GM19035 (cell line): Measurements from ENCODE around the gene PHYH.
A peak's percentile ranks its signal among the peaks of the same experiment; 100 is the strongest.
"Not testable (repeated sequence)": the region's sequence is repeated elsewhere in the genome, so short reads cannot be mapped to it uniquely, and the experiment has no call there.

Source experiments
- ATAC-seq: cut with Tn5 transposase; IDR thresholded peaks from one replicate; pipeline ENCODE4 v1.9.1; 2021; ENCODE audit not compliant: unreplicated experiment

PHYH gene

DNA sequence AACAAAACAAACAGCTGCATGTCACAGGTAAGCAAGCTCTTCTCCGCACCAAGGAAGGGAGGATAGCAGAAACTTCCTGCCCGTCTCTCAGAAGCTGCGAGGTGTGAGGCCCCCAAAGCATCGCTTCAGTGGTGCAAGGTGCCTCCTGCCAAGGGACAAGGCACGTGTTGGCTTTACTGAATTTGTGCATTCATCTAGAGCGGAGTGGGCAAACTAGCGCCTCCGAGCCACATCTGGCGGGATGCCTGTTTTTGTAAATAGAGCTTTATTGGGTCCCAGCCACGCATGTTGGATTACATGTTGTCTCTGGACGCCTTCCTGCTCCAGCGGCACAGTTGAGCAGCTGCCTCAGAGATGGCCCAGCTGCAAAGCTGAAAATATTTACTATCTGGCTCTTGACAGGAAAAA, 27.7 kb downstream of the PHYH start:
- peak; percentile 46 for ATAC-seq

GRCh38 chr10:13271552-13272163, 28.2 kb downstream of the PHYH start:
- peak; percentile 91 for ATAC-seq

- no peak for ATAC-seq
Measured at GRCh38 chr10:13270877-13271551, 28.9 kb downstream of the PHYH start.

- ATAC-seq: no peak
Measured at GRCh38 chr10:13268841-13269240, 31.0 kb downstream of the PHYH start.

GRCh38 chr10:13268310-13268709, 31.6 kb downstream of the PHYH start:
- no peak for ATAC-seq

GRCh38 chr10:13263591-13263990, 36.3 kb downstream of the PHYH start:
- ATAC-seq: no peak

- ATAC-seq: no peak
Measured at GRCh38 chr10:13262433-13262832, 37.4 kb downstream of the PHYH start.

DNA sequence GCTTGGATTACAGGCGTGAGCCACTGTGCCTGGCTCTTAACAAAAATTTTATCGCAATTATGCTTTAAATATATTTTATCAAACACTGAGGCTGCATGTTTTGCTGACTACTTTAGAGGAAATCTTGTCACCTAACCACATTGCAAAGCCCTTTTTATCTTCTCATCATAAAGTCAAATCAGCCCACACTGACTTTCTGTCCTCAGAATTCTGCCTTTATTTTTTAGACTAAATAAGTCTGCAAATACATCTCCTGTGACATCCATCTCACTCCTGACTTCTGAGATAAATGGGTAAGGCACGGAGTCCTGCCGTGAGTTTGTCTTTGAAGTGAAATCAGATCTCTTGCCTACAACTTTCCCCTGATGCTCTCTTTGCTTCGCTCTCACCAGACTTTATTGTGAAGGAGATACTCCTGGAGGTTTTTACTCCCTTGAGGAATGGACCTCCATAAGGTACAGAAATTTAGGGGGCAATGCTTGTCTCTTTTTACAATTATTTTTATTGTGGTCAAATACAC, 42.2 kb downstream of the PHYH start:
- no peak for ATAC-seq

- ATAC-seq: no peak
Measured at GRCh38 chr10:13256627-13257026, 43.2 kb downstream of the PHYH start.

- ATAC-seq: no peak
Measured at GRCh38 chr10:13253726-13254125, 46.1 kb downstream of the PHYH start.

GRCh38 chr10:13247784-13248183, 52.1 kb downstream of the PHYH start:
- ATAC-seq: no peak

DNA sequence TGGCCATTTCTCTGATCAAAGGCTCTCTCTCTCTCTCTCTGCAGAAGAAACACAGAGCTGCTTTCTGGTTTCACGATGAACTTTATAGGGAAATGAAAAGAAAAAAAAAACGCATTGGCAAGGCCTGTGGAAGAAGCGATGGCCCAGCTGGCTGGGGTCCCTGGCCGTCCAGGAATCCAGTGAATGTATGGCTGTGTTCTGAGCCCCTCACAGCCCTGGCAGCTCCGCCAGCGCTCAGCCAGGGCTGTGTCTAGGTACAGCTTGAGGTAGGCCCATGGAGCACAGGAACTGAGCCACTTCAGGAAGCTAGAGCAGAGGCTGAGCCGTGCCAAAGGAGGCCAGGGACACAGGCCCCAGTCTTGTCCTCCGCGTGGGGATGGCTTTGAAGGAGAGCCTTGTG, 52.6 kb downstream of the PHYH start:
- ATAC-seq: no peak

DNA sequence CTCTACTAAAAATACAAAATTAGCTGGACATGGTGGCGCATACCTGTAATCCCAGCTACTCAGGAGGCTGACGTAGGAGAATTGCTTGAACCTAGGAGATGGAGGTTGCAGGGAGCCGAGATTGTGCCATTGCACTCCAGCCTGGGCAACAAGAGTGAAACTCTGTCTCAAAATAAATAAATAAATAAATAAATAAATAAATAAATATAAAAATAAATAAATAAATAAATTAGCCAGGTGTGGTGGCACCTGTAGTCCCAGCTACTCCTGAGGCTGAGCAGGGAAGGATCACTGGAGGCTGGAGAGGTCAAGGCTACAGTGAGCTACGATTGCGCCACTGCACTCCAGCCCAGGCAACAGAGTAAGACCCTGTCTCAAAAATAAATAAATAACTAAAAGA, 57.6 kb downstream of the PHYH start:
- not testable (repeated sequence) for ATAC-seq

DNA sequence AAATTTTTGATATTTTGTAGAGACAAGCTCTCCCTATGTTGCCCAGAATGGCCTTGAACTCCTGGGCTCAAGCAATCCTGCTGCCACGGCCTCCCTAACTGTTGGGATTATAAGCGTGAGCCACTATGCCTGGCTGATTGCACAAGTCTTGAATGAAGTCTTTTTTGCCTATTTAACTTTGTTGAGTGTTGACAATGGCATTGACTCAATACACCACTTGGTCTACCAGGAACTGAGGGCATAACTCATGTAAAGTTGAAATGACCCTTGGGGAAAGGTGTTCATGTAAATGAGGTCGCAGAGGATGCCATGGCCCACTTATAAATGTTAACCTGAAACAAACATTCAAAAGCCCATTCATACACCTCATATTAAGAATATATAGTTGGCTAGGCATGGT, 58.3 kb downstream of the PHYH start:
- ATAC-seq: no peak

GRCh38 chr10:13239923-13240322, 59.9 kb downstream of the PHYH start:
- ATAC-seq: no peak

DNA sequence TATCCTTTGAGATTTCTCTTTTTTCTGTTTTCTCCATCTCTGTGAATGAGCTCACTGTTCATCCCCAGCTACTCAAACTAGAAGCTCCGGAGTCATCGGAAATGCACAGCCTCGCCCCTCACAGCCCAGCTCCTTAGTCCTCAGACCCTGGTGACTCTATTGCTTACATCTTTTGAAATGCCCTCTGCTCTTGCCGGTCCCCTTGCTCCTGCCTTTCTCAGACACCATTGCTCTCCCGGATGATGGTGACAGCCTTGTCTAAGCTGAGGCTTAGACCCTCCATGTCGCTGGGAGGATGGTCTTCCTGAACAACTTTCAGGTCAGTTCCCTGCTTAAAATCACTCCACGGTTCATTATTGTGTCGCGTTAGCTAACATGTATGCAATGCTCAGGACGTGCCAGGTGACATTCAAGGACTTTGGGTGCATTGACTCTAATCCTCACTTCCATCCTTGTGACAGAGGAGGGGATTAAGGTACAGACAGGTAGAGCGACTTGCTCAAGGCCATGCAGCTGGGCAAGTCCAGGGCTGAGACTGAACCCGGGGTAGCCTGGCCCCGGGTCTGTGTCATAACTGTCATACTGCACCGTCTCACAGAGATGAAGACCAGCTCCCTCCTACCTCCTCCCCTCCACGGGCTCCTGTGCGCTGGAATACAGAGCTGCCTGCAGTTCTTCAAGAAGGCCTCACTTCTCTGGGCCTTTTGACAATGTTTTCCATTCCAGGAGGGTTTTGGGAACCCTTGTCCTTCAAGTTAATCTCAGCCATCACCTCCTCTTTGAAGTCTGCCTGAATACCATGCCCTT, 61.4 kb downstream of the PHYH start:
- no peak for ATAC-seq

DNA sequence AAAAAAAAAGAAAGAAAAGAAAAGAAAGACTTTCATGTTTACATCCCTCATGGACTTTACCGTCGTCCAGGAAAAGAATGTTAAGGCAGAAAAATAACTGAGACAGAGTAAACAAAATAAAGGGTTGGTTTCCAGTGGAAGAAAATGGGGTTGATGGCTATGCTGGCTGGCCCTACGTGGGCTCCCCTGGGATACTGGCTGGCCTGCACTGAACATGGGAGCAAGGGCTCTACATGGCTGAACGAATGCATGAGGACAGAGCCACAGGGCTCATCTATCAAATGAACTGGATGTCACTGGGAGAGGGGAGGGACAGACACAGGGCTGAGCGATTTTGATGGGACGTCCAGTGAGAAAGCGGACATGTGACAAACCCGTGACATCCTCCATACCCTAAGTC, 63.2 kb downstream of the PHYH start:
- ATAC-seq: no peak

GRCh38 chr10:13234736-13235135, 65.1 kb downstream of the PHYH start:
- ATAC-seq: not testable (repeated sequence)

GRCh38 chr10:13234172-13234571, 65.7 kb downstream of the PHYH start, which contains the start of gene UCMA:
Gene UCMA, minus strand, starts transcription at chr10:13234374. Its CDS starts 116 bp downstream, at chr10:13234258.
- no peak for ATAC-seq

GRCh38 chr10:13233358-13233757, 66.5 kb downstream of the PHYH start:
- ATAC-seq: no peak

GRCh38 chr10:13231808-13232207, 68.1 kb downstream of the PHYH start:
- ATAC-seq: no peak

- no peak for ATAC-seq
Measured at GRCh38 chr10:13231190-13231589, 68.7 kb downstream of the PHYH start.
